ENCODE data around the gene DDX47. TPM values are rescaled to one million over a fixed set of nuclear protein-coding genes. Genes with fewer than 3 reads are reported as not detected.
"Not testable (repeated sequence)": the region's sequence is repeated elsewhere in the genome, so short reads cannot be mapped to it uniquely, and the experiment has no call there.

Gene DDX47
- polyA plus RNA-seq, 4 donors: 72.8 to 81.5 (median 78.4) TPM

DNA sequence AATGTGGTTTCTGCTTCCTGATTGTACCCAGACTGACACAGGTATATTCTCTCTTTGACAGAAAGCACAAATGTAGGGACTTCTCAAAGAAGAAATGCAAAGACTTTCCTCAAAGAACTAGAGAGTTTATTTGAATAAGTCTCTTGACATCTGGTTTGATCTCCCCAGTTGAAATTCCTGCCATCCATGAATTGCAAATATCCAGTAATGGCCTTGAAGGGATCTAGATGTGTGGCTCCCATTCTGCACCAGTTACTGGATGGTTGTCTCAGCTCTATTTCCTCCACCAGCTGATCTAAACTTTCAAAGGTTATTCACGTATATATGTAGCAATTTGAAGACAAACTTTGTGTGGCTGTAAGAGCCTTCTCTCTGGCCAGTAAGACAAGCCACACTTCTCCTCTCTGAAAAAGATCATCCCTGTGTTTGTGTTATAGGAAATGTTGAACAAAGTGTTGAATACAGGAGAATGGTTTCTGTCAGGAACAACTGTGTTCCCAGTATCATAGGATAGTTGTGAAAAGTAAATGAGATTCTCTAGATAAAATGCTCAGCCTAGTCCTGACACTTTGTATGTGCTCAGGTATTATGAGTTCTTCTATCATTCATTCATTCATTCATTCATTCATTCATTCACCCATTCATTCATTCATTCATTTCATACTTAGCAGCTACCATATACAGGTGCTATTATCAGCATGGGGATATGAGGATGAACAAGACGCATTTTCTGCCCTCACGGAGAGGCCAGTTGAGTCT, 55.5 kb downstream of the DDX47 start:
- no peak for DNase-seq (ENCODE audit: low read depth in 4 of 4, low spot score in 3 of 4)

DNA sequence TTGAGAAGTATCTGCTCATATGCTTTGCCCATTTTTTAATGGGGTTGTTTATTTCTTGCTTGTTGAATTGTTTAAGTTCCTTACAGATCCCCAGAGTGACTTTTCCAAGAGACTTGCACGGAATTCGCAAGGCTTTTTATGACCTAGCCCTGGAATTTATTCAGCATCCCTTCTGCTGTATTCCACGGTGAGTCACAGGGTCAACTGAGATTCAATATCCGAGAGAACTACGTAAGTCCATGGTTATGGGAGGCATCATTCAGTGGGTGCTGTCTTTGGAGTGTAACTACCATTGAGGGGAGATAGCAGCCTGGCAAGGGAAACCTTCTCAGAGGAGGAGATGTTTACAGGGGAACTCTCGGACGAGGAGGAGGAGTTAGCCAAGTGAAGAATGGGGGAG, 57.3 kb downstream of the DDX47 start:
- no peak for DNase-seq (ENCODE audit: low read depth in 4 of 4, low spot score in 3 of 4)

DNA sequence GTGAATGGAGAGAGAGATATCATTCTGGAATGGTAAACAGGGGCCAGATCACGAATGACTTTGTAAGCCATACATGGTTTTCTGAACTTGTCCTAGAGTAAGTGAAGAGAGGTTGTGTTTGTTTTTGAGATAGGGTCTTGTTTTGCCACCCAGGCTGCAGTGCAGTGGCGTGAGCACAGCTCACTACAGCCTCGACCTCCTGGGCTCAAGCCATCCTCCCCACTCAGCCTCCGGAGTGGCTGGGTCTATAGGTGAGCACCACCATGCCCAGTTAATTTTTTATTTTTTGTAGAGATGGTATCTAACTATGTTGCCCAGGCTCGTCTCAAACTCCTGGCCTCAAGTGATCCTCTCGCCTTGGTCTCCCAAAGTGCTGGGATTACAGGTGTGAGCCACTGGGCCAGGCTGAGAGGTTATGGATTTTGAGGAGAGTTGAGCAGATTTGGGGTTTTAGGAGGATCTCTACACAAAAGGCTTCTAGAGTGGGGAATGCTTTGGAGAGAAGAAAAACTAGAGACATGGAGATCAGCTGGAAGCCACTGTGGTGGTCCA, 58.5 kb downstream of the DDX47 start:
- DNase-seq (ENCODE audit: low read depth in 4 of 4, low spot score in 3 of 4): no peak

DNA sequence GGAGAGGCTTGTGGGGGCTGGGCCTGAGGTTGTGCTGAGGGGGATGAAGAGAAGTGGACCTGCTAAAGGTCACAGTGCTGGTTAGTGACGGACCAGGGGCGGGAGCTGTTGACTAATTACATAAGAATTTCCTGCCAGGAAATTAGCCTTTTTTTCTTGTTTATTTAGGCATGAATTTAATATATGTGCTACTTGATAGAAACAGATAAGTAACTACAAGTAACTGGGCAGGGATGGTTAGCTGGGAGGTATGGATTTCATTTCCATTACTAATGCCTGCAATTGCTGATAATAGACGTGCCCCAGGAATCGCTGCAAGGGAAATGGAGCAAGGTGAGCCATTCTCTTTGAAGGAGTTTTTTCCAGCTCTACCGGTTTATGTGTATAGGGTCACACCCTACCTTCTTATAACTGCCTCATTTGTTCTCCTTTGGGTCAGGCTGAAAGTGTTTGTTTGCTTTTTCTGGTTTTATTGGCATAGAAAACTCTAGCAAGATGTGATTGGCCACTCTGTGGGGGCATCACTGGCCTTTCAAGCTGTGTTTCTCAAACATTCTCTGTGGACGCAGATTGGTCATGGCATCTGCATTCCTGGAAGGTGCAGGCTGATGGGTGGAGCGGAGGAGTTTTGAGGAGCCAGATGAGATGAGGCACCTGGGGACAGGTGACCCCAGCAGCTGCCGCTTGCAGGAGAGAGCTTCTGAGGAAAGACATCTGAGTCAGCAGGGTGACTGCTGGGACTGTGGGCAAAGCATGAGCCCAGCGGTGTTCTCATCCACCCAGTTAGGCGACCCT, 59.2 kb downstream of the DDX47 start:
- DNase-seq (ENCODE audit: low read depth in 4 of 4, low spot score in 3 of 4): peak in 1 of 4 donors; percentile 28

DNA sequence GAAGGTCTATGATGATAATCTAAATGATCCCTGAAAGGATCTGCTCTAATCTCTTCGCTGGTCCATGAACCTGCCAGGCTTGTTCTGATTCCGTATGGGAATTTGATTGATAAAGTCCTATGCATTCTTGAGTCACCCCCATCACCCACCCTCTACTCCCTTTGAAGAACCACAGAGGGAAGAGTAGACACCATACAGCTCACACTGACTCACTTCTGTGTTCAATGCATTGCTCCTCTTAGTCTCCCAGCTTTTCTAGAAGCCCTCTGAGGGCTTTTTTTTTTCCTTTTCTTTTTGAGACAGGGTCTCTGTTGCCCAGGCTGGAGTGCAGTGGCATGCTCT, 59.8 kb downstream of the DDX47 start:
- no peak for DNase-seq (ENCODE audit: low read depth in 4 of 4, low spot score in 3 of 4)

DNA sequence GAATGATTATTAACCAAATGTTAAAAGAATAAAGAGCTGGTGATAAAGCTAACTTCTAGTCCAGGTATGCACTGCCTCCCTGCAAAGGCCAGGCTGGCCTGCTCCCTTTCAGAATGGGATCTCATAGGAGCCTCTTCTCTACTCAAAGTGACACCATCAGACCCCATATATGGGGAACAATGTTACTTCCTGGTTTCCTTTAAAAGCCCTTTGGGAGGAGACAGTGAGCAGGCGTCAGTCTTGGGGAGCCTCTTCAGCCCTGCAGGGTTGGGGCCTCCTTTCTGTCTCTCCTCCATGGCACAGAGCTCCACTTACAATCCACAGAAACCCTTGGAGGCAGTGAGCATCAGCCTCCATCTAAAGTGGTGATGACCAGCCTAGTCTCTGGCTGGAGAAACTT, 60.9 kb downstream of the DDX47 start:
- no peak for DNase-seq (ENCODE audit: low read depth in 4 of 4, low spot score in 3 of 4)

DNA sequence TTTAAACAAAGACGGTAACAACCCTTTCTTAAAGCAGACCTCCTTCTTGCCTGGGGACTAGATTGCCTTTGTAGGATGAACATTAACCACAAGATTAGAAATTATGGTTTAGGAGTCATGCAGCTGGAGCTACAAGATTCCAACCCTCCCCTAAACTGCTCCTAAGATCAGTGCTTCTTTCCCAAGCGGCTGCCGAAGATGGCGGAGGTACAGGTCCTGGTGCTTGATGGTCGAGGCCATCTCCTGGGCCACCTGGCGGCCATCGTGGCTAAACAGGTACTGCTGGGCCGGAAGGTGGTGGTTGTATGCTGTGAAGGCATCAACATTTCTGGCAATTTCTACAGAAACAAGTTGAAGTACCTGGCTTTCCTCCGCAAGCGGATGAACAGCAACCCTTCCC, 62.2 kb downstream of the DDX47 start:
- not testable (repeated sequence) for DNase-seq (ENCODE audit: low read depth in 4 of 4, low spot score in 3 of 4)

DNA sequence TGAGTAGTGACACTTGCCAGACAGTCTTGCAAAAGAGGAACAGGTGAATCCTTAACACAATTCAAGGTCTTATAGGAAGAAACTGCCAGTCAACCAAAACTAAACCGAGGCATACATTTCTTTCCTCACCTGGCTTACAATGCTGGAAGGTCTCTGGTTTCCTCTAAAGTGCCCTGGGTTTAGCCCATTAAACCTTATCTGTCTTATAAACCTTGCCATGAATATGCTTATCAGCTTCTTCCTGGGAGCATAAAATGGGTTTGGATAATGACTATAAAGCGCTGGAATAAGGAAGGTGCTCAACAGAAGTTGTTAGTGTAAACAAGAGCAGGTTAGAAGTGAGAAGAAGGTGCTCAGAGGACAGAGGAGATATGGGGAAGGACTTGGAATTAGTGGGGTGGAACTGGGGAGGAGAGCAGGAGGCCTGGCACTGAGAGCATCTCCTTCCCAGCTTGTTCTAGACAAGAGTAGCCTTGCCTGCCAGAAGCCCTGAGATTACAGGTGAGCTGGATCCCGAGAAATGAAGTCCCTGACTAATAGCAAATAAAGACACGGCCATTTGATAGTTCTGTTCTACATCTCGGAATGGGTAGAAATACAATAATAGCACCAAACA, 64.1 kb downstream of the DDX47 start:
- DNase-seq (ENCODE audit: low read depth in 4 of 4, low spot score in 3 of 4): no peak

DNA sequence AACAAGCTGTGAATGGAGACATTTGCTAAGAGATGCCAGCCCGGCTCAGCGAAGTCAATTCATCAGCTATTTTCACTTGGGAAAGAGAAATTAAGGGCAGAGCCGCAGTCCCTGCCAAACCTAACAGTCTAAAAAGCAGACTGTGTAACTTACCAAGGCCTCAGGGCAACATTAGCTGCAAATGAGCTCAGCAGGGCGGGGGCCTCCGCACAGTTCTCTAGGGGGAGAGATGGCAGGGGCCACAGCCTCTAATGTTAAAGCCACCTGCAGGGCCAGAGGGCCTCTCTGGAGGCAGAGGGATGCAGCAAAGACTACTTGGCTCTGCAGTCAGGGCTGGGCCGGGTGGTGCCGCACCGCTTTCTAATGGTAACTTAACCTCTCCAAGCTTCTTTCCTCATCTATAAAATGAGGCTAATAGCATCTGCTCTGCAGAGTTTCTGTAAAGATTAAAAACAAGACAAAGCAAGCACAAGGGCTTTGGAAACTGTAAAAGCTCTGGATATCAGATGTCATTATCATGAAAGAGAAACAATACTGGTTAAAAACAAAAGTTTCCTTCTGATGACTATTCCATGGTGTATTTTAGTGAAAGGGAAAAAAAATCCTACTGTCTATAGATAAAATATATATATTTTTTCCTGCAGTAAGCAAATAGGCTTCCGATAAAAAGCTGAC, 64.8 kb downstream of the DDX47 start:
- no peak for DNase-seq (ENCODE audit: low read depth in 4 of 4, low spot score in 3 of 4)

Other genes with a start within 250 kb of the DDX47 start
- gene CREBL2, start 201.5 kb upstream of the DDX47 start, polyA plus RNA-seq (ENCODE audit: insufficient read length in 4 of 4): 10 to 100 TPM; 36.0 to 42.3 (median 39.0) TPM
- gene GPR19, start 117.2 kb upstream of the DDX47 start, polyA plus RNA-seq (ENCODE audit: insufficient read length in 4 of 4): 1 to 10 TPM; 1.4 to 2.3 (median 1.5) TPM
- 10 to 100 TPM; 69.3 to 83.4 (median 71.6) TPM for gene CDKN1B, start 96.0 kb upstream of the DDX47 start, polyA plus RNA-seq (ENCODE audit: insufficient read length in 4 of 4)
- gene APOLD1, start 27.7 kb upstream of the DDX47 start, polyA plus RNA-seq (ENCODE audit: insufficient read length in 4 of 4): 10 to 100 TPM in 3 of 4 donors, 1 to 10 TPM in 1; 9.3 to 15.6 (median 11.4) TPM
- 10 to 100 TPM in 1 of 4 donors, 1 to 10 TPM in 3; 8.4 to 10.5 (median 9.7) TPM for gene GPRC5A, start 78.2 kb downstream of the DDX47 start, polyA plus RNA-seq (ENCODE audit: insufficient read length in 4 of 4)
- 1 to 10 TPM in 1 of 4 donors, under 1 TPM in 3; 0.37 to 1.0 (median 0.63) TPM for gene GPRC5D, start 138.8 kb downstream of the DDX47 start, polyA plus RNA-seq (ENCODE audit: insufficient read length in 4 of 4)
- gene HEBP1, start 186.9 kb downstream of the DDX47 start, polyA plus RNA-seq (ENCODE audit: insufficient read length in 4 of 4): 10 to 100 TPM; 69.7 to 80.0 (median 75.6) TPM
- 10 to 100 TPM; 10.8 to 13.5 (median 11.0) TPM for gene FAM234B, start 231.0 kb downstream of the DDX47 start, polyA plus RNA-seq (ENCODE audit: insufficient read length in 4 of 4)

All from right renal pelvis (tissue), 4 donors.